Measurements from ENCODE around the gene NBPF9.
A peak's percentile ranks its signal among the peaks of the same experiment; 100 is the strongest.
"Not testable (repeated sequence)": the region's sequence is repeated elsewhere in the genome, so short reads cannot be mapped to it uniquely, and the experiment has no call there.

The NBPF9 gene

DNA sequence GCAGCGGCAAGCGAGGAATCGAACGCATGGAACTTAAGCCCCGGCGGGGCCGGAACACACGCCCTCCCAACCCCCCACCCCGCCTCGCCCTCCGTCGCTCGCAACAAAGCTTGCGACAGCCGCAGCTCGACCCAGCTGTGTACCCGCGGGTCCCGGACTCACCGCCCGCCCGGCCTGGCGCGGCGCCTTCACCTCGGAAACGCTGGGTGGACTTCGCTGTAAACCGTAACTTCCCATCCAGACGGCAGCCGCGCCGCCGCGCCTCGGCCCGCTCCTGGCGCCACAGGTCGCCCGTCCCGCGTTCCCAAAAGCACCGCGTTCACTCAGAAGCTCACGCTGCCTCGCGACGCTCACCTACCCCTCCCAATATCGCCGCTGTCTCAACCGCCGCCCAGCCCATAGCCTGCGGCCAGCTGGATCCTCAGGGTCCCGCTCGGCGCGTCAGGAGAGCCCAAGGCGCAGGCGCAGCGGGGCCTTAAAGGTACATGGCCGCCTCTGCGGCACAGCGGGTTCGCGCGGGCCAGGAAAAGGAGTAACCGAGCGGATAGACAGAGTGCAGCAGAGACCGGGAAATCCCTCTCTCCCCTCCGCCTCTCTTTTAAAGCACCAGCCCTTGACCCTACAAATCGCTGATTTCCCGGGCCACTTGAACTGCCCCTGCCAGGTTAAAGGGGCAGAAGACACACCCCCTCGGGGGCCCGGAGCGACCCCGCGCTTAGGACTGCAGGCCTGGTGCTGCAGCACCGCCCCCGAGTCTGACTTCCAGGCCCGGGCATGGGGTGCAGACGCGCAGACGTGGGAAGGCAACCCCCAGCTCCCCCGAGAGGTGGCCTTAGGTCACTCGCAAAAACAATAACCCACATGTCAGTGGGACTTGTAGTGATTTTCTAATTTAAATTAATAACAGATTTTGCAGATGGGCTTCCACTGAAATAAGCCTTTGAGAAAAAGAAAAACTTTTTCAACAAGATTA lies at the start of gene NBPF9:
NBPF9 (minus strand) TSS at position 443 of the 973 bp plus-strand sequence. CDS start 21,412 bp downstream, outside the sequence.
- H3K4me3 ChIP-seq: peak within 1 kb of the TSS; percentile 67
- peak within 1 kb of the TSS; percentile 69 to 76 for H3K27ac ChIP-seq
- peak; percentile 68 for DNase-seq (ENCODE audit: low spot score)

DNA sequence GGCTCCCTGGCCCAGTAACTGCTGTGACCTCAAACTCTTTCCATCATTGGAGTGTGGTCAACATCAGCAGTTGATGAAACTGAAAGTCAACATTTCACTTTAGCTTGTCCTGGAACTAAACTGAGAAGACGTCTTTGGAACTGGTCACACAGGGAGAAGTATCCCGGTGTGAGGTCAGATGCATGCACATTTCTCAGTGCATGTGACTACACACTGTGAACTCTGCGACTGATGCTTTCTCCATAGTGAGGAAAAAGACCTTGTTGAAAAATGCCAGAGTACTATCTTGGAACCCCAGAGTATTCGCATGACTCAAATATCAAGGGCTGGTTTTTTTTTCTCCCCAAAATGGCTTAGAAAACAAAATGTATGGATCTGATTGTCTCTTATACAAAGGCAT lies 46.6 kb upstream of the NBPF9 start:
- H3K27ac ChIP-seq; DNase-seq (ENCODE audit: low spot score): not testable (repeated sequence)

GRCh38 chr1:149137585-149137984 lies 34.2 kb upstream of the NBPF9 start:
- not testable (repeated sequence) for DNase-seq (ENCODE audit: low spot score); H3K4me3 ChIP-seq; H3K27ac ChIP-seq

More for the DNA sequence above, 46.6 kb upstream of the NBPF9 start:
- not testable (repeated sequence) for H3K4me3 ChIP-seq

GRCh38 chr1:149130938-149131337 lies 27.6 kb upstream of the NBPF9 start:
- DNase-seq (ENCODE audit: low spot score): peak; percentile 36
- H3K4me3 ChIP-seq, H3K27ac ChIP-seq: not testable (repeated sequence)

- not testable (repeated sequence) for H3K4me3 ChIP-seq; DNase-seq (ENCODE audit: low spot score); H3K27ac ChIP-seq
These were observed 25.9 kb upstream of the NBPF9 start for GRCh38 chr1:149129245-149129644.

- not testable (repeated sequence) for DNase-seq (ENCODE audit: low spot score); H3K27ac ChIP-seq; H3K4me3 ChIP-seq
These were observed 23.3 kb upstream of the NBPF9 start for GRCh38 chr1:149126555-149127145.

DNA sequence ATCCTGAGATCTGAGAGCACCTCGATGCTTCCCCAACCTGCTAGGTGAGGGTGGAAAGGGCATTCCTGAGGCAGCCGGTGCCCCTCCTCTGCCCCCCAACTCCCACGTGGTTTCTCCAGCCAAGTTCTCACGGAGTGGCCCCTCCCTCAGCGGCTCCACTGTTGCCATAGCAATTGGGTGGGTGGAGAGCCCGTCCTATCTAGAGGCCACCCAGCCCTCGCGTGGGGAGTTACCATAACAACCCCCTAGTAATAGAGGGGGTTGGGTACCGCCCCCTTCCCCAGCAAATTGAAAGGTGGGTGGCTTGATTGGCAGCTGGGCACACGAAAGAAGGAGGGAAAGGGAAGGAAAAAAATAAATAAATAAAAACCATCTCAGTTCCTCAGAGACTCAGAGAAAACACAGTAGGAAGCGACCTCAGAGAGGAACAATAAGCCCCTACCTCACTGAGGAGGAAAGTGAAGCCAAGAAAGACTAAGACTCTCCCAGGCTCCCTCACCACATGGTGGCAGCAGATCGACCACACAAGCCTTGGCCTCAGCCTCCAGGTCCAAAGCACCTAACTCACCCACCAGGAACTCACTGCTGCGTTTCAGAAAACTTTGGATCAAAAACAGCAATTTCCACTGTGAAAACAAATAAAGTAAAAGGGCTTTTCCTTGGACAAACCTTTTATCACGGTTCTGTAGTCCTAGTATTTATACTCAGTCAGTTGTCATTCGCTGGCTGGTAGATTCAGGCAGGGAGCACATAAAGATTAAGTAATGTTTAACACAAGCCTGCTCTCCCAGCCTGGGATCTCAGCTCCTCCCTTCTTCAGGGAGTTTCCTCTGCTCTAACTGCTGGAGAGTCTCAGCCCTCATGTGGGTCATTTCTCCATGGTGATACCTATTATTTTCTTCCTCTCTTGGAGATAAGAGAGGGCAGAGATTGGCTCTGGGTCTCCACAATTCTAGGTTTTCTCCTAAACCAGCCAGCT lies 20.9 kb upstream of the NBPF9 start:
- not testable (repeated sequence) for H3K4me3 ChIP-seq; DNase-seq (ENCODE audit: low spot score); H3K27ac ChIP-seq

GRCh38 chr1:149112828-149113227 lies 9.5 kb upstream of the NBPF9 start:
- DNase-seq (ENCODE audit: low spot score); H3K27ac ChIP-seq; H3K4me3 ChIP-seq: not testable (repeated sequence)

- not testable (repeated sequence) for DNase-seq (ENCODE audit: low spot score)
These were observed 7.0 kb upstream of the NBPF9 start for GRCh38 chr1:149110343-149110742.

GRCh38 chr1:149102574-149102973 lies 777 bp downstream of the NBPF9 start:
- H3K27ac ChIP-seq; DNase-seq (ENCODE audit: low spot score): not testable (repeated sequence)
- peak overlapping the region; percentile 67 for H3K4me3 ChIP-seq

More at GRCh38 chr1:149110343-149110742, 7.0 kb upstream of the NBPF9 start:
- not testable (repeated sequence) for H3K27ac ChIP-seq, H3K4me3 ChIP-seq

DNA sequence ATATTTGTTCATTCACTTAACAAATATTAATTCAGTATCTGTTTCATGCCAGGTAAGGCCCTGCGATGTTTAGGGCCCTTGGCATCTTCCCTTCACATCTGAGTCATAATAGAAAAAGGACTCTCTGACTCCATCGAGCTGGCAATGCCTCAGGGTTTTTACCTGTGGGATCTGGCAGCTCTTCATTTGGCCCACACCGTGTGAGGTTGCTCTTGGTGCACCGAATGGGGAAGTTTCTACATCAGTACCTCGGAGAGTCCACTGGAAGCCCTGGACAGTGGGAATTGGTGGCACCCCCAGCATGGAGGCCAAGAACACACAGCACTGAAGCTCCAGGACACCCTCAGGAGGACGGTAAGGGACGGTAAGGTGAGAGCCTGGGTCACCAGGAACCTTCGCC lies 5.1 kb downstream of the NBPF9 start:
- H3K4me3 ChIP-seq; H3K27ac ChIP-seq; DNase-seq (ENCODE audit: low spot score): not testable (repeated sequence)

DNA sequence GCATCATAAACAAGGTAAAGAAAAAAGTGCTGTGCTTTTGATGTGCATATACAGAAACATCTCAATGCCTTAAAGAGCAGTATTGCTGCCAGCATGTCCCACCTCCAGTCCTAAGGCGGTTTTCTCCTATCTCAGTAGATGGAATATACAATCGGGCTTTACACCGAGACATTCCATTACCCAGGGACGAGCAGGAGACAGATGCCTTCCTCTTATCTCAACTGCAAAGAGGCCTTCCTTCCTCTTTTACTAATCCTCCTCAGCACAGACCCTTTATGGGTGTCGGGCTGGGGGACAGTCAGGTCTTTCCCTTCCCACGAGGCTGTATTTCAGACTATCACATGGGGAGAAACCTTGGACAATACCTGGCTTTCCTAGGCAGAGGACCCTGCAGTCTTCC lies 10.2 kb downstream of the NBPF9 start:
- not testable (repeated sequence) for H3K4me3 ChIP-seq; H3K27ac ChIP-seq; DNase-seq (ENCODE audit: low spot score)

GRCh38 chr1:149075505-149076127 lies 27.7 kb downstream of the NBPF9 start:
- not testable (repeated sequence) for H3K27ac ChIP-seq; H3K4me3 ChIP-seq; DNase-seq (ENCODE audit: low spot score)

DNA sequence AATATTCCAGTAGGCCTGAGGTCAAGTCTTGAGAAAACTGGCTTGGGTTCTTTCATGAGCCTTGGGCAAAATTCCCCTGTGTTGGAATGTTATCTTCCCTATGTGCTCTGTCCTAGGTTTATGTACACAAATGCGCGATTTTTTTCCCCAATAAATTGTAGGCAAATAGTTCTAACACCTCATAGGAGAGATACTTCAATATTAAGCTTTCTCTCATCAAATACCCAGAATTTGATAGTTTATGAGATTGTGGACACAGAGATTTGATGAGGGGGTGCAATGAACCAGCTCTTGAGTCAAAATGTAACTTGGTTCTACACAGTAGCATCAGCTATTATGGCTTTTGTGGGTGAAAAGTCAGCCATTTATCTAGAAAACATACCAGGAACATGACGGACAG lies 38.7 kb downstream of the NBPF9 start:
- not testable (repeated sequence) for H3K27ac ChIP-seq; DNase-seq (ENCODE audit: low spot score)

DNA sequence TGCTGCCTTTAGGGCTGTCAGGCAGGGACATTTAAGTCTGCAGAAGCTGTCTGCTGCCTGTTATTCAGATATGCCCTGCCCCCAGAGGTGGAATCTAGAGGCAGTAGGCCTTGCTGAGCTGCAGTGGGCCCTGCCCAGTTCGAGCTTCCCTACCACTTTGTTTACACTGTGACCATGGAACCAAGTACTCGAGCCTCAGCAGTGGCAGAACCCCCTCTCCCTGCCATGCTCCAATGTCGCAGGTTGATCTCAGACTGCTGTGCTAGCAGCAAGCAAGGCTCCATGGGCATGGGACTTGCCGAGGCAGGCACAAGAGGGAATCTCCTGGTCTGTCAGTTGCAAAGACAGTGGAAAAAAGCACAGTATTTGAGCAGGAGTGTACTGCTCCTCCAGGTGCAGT lies 60.3 kb downstream of the NBPF9 start:
- H3K27ac ChIP-seq; H3K4me3 ChIP-seq; DNase-seq (ENCODE audit: low spot score): not testable (repeated sequence)

More for the DNA sequence above, 38.7 kb downstream of the NBPF9 start:
- H3K4me3 ChIP-seq: not testable (repeated sequence)

GRCh38 chr1:149033916-149034315 lies 69.4 kb downstream of the NBPF9 start:
- H3K27ac ChIP-seq; H3K4me3 ChIP-seq; DNase-seq (ENCODE audit: low spot score): not testable (repeated sequence)

DNA sequence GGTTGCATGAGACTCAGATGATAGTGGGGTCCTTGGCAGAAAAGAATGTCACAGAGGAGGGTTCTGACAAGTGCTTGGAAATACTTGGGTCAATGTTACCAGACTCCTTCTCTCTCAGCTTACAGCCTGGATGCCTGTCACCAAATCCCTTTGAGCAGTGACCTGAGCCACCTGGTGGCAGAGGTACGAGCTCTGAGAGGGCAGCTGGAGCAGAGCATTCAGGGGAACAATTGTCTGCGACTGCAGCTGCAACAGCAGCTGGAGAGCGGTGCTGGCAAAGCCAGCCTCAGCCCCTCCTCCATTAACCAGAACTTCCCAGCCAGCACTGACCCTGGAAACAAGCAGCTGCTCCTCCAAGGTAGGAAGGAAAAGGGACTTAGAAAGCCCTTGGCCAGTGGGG lies 79.0 kb downstream of the NBPF9 start:
- DNase-seq (ENCODE audit: low spot score); H3K27ac ChIP-seq; H3K4me3 ChIP-seq: not testable (repeated sequence)

- H3K27ac ChIP-seq; H3K4me3 ChIP-seq; DNase-seq (ENCODE audit: low spot score): not testable (repeated sequence)
These were observed 84.8 kb downstream of the NBPF9 start for GRCh38 chr1:149018577-149018976.
